IPS-18c (cell line): ENCODE measurements around the gene GPR132.
"Not testable (repeated sequence)": the region's sequence is repeated elsewhere in the genome, so short reads cannot be mapped to it uniquely, and the experiment has no call there.

Experiments used
- H3K4me3 ChIP-seq: 2 replicates; pipeline ENCODE4 v1.7.0; 2013; ENCODE audit warnings: low read depth, mild to moderate bottlenecking, low read length, moderate library complexity; ENCODE audit not compliant: insufficient read depth
- H3K9me3 ChIP-seq: one replicate; pipeline ENCODE4 v1.6.1; 2013; ENCODE audit warnings: mild to moderate bottlenecking, low read length, moderate library complexity; ENCODE audit not compliant: control insufficient read depth, insufficient read depth

The GPR132 gene, protein sequence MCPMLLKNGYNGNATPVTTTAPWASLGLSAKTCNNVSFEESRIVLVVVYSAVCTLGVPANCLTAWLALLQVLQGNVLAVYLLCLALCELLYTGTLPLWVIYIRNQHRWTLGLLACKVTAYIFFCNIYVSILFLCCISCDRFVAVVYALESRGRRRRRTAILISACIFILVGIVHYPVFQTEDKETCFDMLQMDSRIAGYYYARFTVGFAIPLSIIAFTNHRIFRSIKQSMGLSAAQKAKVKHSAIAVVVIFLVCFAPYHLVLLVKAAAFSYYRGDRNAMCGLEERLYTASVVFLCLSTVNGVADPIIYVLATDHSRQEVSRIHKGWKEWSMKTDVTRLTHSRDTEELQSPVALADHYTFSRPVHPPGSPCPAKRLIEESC

DNA sequence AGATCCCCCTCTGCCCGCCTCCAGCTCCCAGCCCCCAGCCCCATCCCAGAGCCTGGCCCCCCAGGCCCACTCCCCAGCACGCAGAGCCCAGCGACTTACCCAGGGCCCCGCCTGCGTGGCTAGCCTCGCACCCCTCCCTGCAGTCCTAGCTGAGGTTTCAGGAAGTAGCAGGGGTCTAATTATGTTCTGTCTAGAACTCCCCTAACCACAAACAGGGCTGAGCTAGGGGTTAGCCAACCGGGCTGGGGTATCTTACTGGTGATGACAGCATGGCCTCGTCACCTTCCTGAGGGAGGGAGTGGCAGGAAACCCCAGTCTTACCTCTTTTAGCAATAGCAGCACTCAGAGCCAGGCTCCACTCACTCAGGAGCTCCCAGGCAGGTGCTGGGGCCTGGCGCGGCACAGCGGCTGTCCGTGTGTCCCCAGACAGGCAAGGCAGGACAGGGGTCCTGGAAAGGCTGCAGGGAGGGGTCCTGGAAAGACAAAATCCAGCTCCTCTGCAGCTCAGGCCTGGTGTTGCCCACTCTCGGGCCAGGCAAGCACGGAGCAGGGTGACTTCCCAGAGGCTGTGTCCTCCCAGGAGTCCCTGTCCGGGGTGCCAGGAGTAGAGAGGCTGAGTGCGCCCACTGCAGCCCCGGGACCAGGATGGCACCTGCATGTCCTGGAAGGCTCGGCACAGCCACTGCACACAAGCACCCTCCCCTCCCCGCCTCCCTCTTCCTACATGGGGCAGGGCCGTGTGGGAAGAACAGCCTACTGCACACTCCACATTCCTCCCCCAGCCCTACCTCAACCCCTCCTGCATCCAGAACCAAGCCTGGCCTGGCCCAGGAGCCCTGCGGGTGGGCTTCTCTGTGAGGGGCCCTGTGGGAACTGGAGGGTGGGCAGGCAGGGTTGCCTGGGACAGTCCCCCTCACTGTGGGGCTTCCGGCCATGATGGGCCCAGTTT lies at the start of gene GPR132:
TSS of gene GPR132 (minus strand) at position 151 of the 949 bp plus-strand sequence. CDS start 10,010 bp downstream, outside the sequence.
- H3K9me3 ChIP-seq = no peaks in the 10 kb centered on the region
- no peak within 1 kb of the TSS for H3K4me3 ChIP-seq

DNA sequence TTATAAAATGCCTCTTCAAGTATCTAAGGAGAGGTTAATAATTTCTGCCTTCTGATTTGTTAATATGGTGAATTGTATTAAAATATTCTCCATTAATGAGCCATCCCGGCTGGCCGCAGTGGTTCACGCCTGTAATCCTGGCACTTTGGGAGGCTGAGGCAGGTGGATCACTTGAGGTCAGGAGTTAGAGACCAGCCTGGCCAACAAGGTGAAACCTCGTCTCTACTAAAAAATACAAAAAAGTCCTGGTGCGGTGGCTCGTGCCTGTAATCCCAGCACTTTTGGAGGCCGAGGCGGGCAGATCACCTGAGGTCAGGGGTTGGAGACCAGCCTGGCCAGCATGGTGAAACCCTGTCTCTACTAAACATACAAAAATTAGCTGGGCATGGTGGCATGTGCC lies 44.0 kb upstream of the GPR132 start:
- not testable (repeated sequence) for H3K9me3 ChIP-seq, H3K4me3 ChIP-seq

DNA sequence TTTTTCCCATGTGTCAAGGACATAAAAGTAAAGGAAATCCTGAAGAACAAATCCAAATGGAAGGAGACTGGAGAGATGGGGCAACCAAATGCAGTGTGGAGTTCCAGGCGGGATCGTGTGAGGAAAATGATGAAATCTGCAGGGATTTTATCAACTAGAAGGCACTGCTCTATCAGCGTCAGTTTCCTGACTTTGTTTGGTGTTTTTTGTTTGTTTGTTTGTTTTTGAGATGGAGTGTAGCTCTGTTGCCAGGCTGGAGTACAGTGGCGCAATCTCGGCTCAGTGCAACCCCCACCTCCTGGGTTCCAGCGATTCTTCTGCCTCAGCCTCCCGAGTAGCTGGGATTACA lies 43.3 kb upstream of the GPR132 start:
- Histone ChIP-seq H3K9me3 (no peaks in the 10 kb centered on the region), H3K4me3 (no peak overlapping the region)

DNA sequence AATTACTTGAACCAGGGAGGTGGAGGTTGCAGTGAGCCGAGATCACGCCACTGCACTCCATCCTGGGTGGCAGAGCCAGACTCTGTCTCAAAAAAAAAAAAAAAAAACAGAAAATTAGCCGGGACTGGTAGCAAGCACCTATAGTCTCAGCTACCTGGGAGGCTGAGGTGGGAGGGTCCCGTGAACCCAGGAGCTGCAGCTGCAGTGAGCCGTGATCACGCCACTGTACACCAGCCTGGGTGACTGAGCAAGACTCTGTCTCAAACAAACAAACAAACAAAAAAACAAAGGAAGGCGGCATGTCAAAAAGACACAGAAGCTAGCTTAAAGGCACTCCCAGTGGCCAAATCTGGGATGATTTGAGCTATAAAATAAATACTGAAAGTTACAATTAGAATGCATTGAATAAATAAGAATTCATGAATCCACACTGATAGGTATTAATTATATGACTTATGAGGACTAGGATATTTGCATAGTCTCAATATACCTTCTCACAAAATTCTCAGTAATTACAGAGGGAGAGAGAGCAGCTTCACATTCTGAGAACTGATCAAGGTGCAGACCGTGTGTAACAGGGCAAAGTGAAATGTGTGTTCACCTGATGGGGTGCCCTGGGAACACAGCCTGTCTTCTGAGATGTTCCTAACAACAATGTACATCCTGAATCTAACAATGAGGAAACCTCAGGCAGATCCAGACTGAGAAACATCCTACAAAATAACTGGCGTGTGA lies 42.7 kb upstream of the GPR132 start:
- Histone ChIP-seq H3K9me3 (no peaks in the 10 kb centered on the region), H3K4me3 (no peak overlapping the region)

DNA sequence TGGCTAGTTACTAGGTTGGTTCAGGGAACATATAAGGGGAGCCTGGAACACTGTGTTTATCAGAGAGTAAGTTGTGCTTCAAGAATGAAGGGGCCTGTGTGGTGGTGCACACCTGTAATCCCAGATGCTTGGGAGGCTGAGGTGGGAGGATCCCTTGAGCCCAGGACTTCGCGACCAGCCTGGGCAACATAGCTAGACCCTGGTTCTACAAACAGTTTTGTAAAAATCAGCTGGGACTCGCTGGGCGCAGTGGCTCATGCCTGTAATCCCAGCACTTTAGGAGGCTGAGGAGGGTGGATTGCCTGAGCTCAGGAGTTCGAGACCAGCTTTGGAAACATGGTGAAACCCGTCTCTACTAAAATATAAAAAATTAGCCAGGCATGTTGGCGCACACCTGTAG lies 42.1 kb upstream of the GPR132 start:
- H3K9me3 ChIP-seq = no peaks in the 10 kb centered on the region
- H3K4me3 ChIP-seq = no peak overlapping the region

DNA sequence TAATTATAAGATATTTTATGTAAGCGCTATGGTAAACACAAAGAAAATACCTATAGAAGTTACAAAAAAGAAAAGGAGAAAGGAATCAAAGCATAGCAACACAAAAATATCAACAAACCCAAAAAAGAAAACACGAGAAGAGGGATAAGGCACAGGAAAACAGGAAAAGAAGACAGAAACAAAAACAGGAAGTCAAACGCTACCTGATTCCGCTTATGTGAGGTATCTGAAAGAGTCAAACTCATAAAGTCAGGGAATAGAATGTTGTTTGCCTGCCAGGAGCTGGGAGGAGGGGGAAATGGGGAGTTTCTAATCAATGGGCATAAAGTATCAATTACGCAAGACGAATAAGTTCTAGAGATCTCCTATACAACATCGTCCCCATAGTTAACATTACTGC lies 39.9 kb upstream of the GPR132 start:
- Histone ChIP-seq H3K4me3 (no peak overlapping the region), H3K9me3 (no peaks in the 10 kb centered on the region)

DNA sequence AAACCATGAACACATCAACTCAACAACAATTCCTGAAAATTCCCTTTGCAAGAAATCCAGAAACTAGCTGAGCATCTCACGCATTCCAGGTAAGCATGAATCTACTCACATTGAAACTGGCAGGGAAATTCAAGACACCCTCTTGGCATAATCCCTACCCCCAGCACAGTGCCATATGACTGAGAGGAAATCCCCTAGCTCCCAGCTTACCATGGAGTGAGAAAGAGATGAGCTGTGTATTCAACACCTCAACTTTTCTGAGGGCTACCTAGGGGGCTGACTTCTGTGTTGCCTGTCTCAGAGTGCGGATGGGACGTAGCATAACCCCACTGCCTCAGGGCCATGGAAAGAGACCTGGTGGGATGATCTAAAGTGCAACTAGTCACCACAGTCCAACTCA lies 37.7 kb upstream of the GPR132 start:
- Histone ChIP-seq H3K9me3 (peaks cover 2% of the 10 kb centered on the region), H3K4me3 (no peak overlapping the region)

DNA sequence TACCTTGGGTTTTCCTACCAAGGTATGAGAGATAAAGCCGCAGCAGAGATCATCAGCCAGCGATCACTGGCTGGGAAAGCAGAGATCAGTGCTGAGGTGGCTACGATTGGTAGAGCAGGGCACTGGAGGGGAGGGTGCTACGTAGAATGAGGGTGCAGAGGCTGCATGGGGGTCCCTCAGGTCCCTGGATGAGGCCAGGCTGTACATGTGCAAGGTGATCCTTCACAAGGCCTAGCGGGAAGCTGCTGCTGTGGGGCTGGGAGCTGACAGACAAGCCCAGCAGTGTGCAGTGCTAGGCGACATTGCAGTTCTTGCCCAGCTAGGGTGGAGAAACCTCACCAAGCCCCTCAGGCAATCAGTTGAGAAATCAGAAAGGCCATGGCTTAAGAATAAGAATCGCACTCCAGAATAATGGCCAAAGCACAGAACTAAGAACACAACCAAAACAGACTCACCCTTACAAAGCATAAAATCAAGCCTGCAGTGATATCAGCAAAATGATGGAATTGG lies 37.2 kb upstream of the GPR132 start:
- Histone ChIP-seq H3K9me3 (peaks cover 2% of the 10 kb centered on the region), H3K4me3 (no peak overlapping the region)

DNA sequence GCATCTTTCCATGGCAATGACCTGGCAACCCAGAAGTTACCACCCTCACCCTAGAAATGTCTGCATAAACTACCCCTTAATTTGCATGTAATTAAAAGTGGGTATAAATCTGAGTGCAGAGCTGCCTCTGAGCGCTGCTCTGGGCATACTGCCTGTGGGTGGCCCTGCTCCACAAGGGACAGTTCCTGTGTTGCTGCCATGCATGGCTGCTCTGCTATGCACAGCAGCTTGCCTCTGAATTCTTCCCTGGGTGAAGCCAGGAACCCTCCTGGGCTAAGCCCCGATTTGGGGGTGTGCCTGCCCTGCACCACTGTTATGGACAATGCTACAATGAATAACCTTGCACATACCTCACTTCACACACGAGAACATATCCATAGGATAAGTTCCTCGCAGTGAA lies 35.7 kb upstream of the GPR132 start:
- Histone ChIP-seq H3K9me3 (peaks cover 2% of the 10 kb centered on the region), H3K4me3 (no peak overlapping the region)

DNA sequence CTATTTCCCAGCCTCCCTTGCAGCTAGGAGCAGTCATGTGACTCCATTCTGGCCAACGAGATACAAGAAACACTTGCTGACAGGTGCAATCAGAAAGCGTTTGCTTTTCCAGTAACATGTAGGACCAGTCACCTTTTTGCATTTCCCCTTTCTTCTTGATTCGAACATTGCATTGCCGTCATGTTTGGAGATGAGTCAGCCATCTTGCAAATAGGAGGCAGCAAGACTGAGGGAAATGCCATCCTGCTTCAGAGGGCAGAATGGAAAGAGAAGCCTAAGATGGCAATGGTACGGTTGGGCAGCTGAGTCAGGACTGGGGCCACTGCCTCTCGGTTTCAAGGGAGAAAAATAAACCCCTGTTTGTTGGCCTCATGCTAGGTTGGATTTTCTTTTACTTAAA lies 34.5 kb upstream of the GPR132 start:
- H3K4me3 ChIP-seq = no peak overlapping the region
- peaks cover 2% of the 10 kb centered on the region for H3K9me3 ChIP-seq

DNA sequence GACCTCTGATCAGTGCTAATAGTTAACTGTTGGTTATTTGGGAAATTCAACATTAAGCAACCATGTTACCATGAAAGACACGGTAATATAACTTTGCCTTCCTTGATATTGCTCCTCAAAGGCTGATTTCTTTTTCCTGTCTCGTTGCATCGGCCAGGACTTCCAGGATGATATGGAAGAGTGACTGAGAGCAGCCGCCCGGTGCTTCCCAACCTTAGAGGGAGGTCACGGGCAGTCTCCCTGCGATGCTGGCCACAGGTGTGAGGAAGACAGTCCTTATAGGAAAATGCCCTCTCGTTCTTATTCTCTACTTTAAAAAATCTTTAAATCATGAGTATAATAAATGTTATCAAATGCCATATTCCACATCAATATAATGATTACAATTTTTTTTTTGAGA lies 33.1 kb upstream of the GPR132 start:
- Histone ChIP-seq H3K4me3 (no peak overlapping the region), H3K9me3 (peaks cover 2% of the 10 kb centered on the region)

DNA sequence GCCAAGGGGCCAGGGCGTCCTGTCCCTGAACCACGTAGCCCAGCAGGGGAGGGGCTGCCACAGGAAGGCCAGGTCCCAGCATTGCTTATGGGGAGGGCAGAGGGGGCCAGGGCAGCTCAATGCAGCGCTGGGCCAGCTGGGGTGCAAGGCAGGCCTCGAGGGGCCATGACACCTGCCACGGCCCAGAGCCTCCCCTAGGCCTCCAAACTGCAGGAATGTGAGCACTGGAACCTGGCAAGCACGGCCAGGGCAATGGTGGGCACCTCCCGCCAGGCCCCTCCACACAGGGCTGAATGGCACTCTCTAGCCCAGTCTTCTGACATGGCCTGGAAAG lies 32.5 kb upstream of the GPR132 start:
- Histone ChIP-seq H3K4me3 (no peak overlapping the region), H3K9me3 (peaks cover 2% of the 10 kb centered on the region)

DNA sequence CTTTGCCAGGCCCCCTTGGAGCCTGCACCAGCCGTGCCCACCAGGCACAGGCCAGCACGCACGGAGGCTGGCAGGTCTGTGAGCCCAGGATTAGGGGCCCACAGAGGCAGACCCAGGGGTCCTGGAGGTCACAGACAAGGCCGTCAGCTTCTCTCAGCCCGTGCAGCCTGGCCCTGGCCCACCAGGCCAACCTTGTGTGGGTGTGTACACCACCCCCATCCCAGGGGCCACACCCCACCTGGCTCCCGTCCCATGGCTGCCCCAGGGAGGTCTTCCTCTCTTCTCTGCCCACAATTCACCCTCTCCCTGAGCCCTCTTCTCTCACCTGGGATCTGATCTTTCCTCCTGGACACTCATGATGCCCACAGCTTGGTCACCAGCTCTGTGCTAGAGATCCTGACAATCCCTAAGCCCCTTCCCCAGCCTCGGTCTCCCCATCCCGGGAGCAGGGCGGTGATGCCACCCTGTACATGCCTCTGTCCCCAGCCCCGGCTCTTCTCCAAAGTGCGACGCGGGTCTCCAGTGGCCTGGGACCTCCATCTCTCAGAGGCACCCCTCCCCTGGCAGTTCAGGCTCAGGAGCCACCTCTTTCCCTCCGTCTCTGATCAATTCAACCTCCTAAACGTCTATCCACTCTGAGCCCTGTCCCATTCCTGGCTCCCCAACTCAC lies 31.1 kb upstream of the GPR132 start:
- Histone ChIP-seq H3K4me3 (no peak overlapping the region), H3K9me3 (peaks cover 2% of the 10 kb centered on the region)

DNA sequence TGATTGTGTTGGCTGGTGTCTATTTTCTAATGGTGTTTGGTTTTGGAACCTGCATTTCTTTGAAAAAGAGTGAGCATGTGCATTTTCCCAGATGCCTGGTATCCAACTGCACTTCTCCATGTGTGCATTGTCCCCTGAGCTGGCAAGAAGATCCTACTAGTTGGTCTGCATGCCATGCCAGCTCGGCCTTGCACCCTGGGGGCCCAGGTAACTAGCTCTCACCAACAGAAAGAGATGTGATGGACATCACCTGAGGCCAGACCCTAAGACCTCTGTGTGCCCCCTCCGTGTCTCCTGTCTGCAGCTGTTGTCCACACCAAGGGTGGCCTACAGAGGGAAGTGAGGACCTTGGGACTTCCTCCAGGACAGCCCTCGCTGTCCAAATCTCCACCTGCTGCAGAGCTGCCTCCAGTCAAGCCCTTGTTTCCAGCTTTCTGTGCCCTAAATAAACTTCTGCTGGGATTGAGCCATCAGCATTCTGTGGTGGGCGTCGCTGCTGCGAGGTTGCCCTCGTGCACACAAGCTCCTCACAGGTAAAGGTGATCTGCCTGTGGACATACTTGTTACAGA lies 30.1 kb upstream of the GPR132 start:
- Histone ChIP-seq H3K4me3 (no peak overlapping the region), H3K9me3 (peaks cover 2% of the 10 kb centered on the region)

DNA sequence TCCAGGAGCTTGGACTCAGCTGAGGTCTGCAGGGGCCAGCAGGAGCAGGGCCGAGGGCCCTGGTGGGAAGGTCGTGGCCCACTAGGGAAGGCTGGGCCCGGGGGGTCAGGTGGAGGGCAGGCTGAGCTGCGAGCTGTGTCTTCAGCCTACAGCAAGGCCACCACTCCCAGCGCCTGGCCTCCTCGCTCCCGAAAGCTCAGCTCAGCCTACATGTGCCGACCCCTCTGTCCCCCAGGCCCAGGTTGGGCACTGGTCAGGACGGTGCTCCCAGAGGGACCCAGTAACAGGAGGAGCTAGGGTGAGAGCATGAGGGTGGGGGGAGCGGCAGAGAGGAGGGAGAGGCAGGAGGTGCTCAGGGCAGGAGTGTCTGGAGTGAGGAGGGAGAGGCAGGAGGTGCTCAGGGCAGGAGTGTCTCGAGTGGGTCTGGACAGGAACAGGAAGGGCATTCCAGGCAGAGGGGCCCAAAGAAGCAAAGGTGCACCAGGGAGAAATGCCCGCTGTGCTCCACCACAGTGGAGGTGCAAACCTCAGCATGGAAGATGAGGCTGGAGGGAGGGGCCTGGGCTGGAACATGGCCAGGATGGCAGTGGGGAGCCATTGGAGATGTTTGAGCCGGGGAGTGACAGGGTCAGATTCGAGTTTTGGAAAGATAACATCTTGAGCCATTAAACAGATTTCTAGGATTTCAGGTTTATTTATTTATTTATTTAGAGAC lies 29.1 kb upstream of the GPR132 start:
- Histone ChIP-seq H3K9me3 (peaks cover 2% of the 10 kb centered on the region), H3K4me3 (peak overlapping the region; percentile 56)

DNA sequence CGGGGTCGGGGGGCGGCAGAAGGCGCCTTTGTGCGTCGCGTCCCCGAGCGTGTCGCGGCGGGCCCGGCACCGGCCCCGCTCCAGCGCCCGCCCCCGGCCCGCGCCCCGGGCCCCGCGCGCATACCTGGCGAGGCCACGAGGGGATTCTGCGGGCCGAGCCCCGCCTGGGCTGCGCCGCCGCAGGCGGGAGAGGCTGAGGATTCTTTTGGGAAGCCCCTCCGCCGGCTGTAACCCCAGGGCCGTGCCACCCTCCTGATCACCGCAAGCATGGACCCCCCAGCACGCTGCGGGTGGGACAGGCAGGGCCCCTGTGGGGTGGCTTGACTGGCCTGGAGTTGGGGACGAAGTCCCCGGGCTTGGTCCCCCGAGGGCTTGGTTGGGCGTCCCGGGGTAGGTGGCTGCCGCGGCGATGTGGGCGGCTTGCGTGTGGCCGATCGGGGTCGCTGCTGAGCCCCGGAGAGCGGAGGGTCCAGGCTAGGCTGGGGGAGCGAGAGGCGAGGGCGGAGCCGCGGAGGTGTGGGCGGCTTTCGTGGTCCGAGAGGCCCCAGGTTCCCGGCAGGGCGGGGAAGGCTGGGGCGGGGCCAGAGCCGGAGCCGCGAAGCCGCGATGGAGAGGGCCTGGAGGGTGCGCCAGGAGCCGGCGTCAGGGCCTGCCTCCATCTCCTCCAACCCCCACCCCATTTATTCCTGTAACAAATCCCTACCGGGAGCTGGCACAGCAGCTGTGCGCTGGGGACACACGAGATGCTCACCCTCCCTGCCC lies 28.4 kb upstream of the GPR132 start:
- H3K4me3 ChIP-seq = peak overlapping the region; percentile 56

More for the DNA sequence above, 28.4 kb upstream of the GPR132 start:
- H3K9me3 ChIP-seq = peaks cover 2% of the 10 kb centered on the region
